Measurements from ENCODE around the gene ELP2.
A peak's percentile ranks its signal among the peaks of the same experiment; 100 is the strongest.
"Not testable (repeated sequence)": the region's sequence is repeated elsewhere in the genome, so short reads cannot be mapped to it uniquely, and the experiment has no call there.

Gene ELP2

DNA sequence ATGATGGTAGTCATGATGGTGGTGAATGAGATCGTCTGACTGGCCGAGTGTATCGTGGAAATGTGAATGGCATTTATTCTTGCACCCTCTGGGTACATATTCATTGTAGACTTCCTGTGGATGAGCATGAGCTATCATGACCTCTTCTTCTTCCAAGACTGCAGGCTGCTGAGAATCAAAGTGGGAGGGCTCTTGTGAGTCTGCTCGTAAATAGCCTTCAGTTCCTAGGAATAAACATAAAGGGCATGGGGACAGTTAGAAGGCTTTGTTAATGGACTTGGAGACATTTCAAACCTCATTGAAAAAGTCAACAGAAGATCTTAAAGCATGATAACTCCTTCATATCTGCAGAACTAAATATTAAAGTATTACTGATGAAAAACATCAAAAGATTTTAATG is 15.4 kb upstream of the ELP2 start:
- no peak for TF ChIP-seq TAF1 (IDR thresholded peaks at IDR 0.05; ENCODE audit: low read depth, low read length)
- TF ChIP-seq PAX5 (IDR thresholded peaks at IDR 0.05; ENCODE audit: insufficient read depth, low read length, severe bottlenecking): no peak
- TF ChIP-seq POU2F2 (IDR thresholded peaks at IDR 0.05; ENCODE audit: low read depth, low read length): no peak
- no peak for TF ChIP-seq SPI1 (IDR thresholded peaks at IDR 0.05; ENCODE audit: low read depth, low read length)
- no peak for TF ChIP-seq POLR2AphosphoS5 (IDR thresholded peaks at IDR 0.05; ENCODE audit: low read depth, low read length)
- no peak for TF ChIP-seq POLR2A (IDR thresholded peaks at IDR 0.05; ENCODE audit: low read depth, low read length)
- no peak for FAIRE-seq
- no peak for DNase-seq (ENCODE audit: insufficient read length, low spot score)

DNA sequence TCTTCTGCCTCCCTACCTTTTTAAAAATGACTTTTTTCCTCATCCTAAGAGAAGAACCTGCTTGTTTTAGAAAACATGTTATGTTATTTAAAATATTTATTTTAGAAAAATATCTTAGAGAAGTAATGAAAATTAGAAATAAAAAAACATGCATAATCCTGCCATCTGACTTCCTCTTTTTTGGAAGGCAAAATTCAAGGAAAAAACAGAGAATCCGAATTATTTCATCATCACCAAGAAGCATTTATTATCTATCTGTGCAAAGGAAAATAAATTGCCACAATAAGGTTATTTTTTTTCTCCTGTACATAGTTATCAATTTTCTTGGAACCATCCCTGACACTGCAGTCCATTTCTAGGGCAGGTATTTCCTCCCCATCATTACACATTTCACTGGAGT is 15.0 kb upstream of the ELP2 start:
- no peak for FAIRE-seq
- DNase-seq (ENCODE audit: insufficient read length, low spot score): no peak
- TF ChIP-seq POU2F2 (IDR thresholded peaks at IDR 0.05; ENCODE audit: low read depth, low read length): no peak
- no peak for TF ChIP-seq PAX5 (IDR thresholded peaks at IDR 0.05; ENCODE audit: insufficient read depth, low read length, severe bottlenecking)
- TF ChIP-seq POLR2AphosphoS5 (IDR thresholded peaks at IDR 0.05; ENCODE audit: low read depth, low read length): no peak
- no peak for TF ChIP-seq POLR2A (IDR thresholded peaks at IDR 0.05; ENCODE audit: low read depth, low read length)
- TF ChIP-seq SPI1 (IDR thresholded peaks at IDR 0.05; ENCODE audit: low read depth, low read length): no peak
- TF ChIP-seq TAF1 (IDR thresholded peaks at IDR 0.05; ENCODE audit: low read depth, low read length): no peak

GRCh38 chr18:36116771-36117170 is 12.9 kb upstream of the ELP2 start:
- FAIRE-seq: not testable (repeated sequence)

GRCh38 chr18:36120297-36120696 is 9.4 kb upstream of the ELP2 start:
- TF ChIP-seq PAX5 (IDR thresholded peaks at IDR 0.05; ENCODE audit: insufficient read depth, low read length, severe bottlenecking): no peak
- no peak for TF ChIP-seq POU2F2 (IDR thresholded peaks at IDR 0.05; ENCODE audit: low read depth, low read length)
- TF ChIP-seq SPI1 (IDR thresholded peaks at IDR 0.05; ENCODE audit: low read depth, low read length): no peak
- TF ChIP-seq POLR2A (IDR thresholded peaks at IDR 0.05; ENCODE audit: low read depth, low read length): no peak
- FAIRE-seq (no peak), DNase-seq (ENCODE audit: insufficient read length, low spot score) (no peak)

More at GRCh38 chr18:36116771-36117170, 12.9 kb upstream of the ELP2 start:
- DNase-seq (ENCODE audit: insufficient read length, low spot score): not testable (repeated sequence)

- no peak for TF ChIP-seq PAX5 (IDR thresholded peaks at IDR 0.05; ENCODE audit: insufficient read depth, low read length, severe bottlenecking)
- no peak for TF ChIP-seq POU2F2 (IDR thresholded peaks at IDR 0.05; ENCODE audit: low read depth, low read length)
- no peak for TF ChIP-seq TAF1 (IDR thresholded peaks at IDR 0.05; ENCODE audit: low read depth, low read length)
- no peak for TF ChIP-seq SPI1 (IDR thresholded peaks at IDR 0.05; ENCODE audit: low read depth, low read length)
- TF ChIP-seq POLR2AphosphoS5 (IDR thresholded peaks at IDR 0.05; ENCODE audit: low read depth, low read length): no peak
- TF ChIP-seq POLR2A (IDR thresholded peaks at IDR 0.05; ENCODE audit: low read depth, low read length): no peak
- FAIRE-seq: no peak
- no peak for DNase-seq (ENCODE audit: insufficient read length, low spot score)
Measured at GRCh38 chr18:36124841-36125240, 4.9 kb upstream of the ELP2 start.

DNA sequence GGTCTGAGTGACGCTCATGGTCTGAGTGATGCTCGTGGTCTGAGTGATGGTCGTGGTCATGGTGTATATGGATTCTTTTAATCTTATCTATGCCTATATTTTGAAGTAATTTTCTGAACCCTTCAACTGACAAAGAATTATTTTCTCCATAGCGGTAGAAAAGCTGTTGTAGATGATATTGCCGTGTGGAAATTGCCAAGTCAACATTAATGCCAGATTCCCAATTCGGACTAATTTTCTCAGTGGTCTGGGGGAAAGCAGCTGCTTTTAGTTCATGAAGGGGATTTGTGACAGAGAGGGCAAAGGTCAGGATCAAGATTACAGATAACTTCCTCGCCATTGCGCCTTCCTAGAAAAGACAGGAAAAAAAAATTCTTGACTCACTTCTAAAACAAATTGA is 3.0 kb upstream of the ELP2 start:
- no peak for FAIRE-seq
- no peak for DNase-seq (ENCODE audit: insufficient read length, low spot score)

GRCh38 chr18:36127836-36128529 is 1.7 kb upstream of the ELP2 start:
- FAIRE-seq (peak; percentile 23), DNase-seq (ENCODE audit: insufficient read length, low spot score) (no peak)
- TF ChIP-seq TAF1 (IDR thresholded peaks at IDR 0.05; ENCODE audit: low read depth, low read length) (no peak), POU2F2 (IDR thresholded peaks at IDR 0.05; ENCODE audit: low read depth, low read length) (no peak), SPI1 (IDR thresholded peaks at IDR 0.05; ENCODE audit: low read depth, low read length) (no peak), POLR2AphosphoS5 (IDR thresholded peaks at IDR 0.05; ENCODE audit: low read depth, low read length) (no peak), PAX5 (IDR thresholded peaks at IDR 0.05; ENCODE audit: insufficient read depth, low read length, severe bottlenecking) (no peak)

More for the DNA sequence above, 3.0 kb upstream of the ELP2 start:
- TF ChIP-seq TAF1 (IDR thresholded peaks at IDR 0.05; ENCODE audit: low read depth, low read length): no peak
- TF ChIP-seq PAX5 (IDR thresholded peaks at IDR 0.05; ENCODE audit: insufficient read depth, low read length, severe bottlenecking): no peak
- no peak for TF ChIP-seq POU2F2 (IDR thresholded peaks at IDR 0.05; ENCODE audit: low read depth, low read length)
- no peak for TF ChIP-seq POLR2A (IDR thresholded peaks at IDR 0.05; ENCODE audit: low read depth, low read length)
- no peak for TF ChIP-seq POLR2AphosphoS5 (IDR thresholded peaks at IDR 0.05; ENCODE audit: low read depth, low read length)
- TF ChIP-seq SPI1 (IDR thresholded peaks at IDR 0.05; ENCODE audit: low read depth, low read length): no peak

DNA sequence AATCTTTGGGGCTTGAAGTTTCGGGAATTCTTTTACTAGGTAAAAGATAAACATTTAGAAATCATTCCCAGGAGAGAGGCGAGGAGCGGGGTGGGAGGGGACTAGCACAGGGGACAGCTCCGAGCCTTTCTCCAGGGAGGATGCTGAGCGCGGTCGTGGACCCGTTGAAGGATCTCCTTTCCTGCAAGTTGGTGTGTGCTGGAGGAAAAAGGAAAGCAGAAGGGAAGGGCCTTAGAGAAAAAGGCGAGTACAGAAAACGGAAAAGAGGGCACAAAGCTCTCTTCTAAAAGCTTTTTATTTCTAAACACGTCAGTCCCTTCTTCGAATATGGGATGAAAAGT is 1.2 kb upstream of the ELP2 start:
- FAIRE-seq (no peak), DNase-seq (ENCODE audit: insufficient read length, low spot score) (no peak)
- TF ChIP-seq TAF1 (IDR thresholded peaks at IDR 0.05; ENCODE audit: low read depth, low read length) (no peak), SPI1 (IDR thresholded peaks at IDR 0.05; ENCODE audit: low read depth, low read length) (no peak), POLR2AphosphoS5 (IDR thresholded peaks at IDR 0.05; ENCODE audit: low read depth, low read length) (no peak), POU2F2 (IDR thresholded peaks at IDR 0.05; ENCODE audit: low read depth, low read length) (no peak), PAX5 (IDR thresholded peaks at IDR 0.05; ENCODE audit: insufficient read depth, low read length, severe bottlenecking) (no peak), POLR2A (IDR thresholded peaks at IDR 0.05; ENCODE audit: low read depth, low read length) (no peak)

DNA sequence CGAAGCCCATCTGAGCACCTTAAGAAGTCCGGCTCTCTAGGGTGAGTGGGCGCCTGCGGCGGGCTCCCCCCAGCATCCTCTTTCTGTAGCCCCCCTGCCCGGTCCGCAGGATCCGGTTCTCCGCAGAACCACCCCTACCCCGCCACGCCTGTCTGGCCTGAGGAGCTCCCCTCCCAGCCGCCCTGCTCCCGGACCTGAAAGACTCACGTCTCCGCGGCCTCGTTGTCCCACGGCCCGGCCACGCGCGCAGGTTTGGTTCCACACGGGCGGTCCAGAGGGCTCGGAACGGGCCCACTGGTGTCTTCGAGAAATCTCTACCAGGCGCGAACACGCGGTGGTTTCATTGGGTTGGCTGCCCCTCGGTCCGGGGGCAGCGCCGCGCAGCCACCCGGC is 796 bp upstream of the ELP2 start:
- peak; percentile 14 for DNase-seq (ENCODE audit: insufficient read length, low spot score)
- TF ChIP-seq POLR2AphosphoS5 (IDR thresholded peaks at IDR 0.05; ENCODE audit: low read depth, low read length) (no peak), PAX5 (IDR thresholded peaks at IDR 0.05; ENCODE audit: insufficient read depth, low read length, severe bottlenecking) (no peak), TAF1 (IDR thresholded peaks at IDR 0.05; ENCODE audit: low read depth, low read length) (no peak), POU2F2 (IDR thresholded peaks at IDR 0.05; ENCODE audit: low read depth, low read length) (no peak), SPI1 (IDR thresholded peaks at IDR 0.05; ENCODE audit: low read depth, low read length) (no peak), POLR2A (IDR thresholded peaks at IDR 0.05; ENCODE audit: low read depth, low read length) (no peak)
- FAIRE-seq: no peak

- DNase-seq (ENCODE audit: insufficient read length, low spot score): no peak
- TF ChIP-seq POLR2A (IDR thresholded peaks at IDR 0.05; ENCODE audit: low read depth, low read length) (no peak), POLR2AphosphoS5 (IDR thresholded peaks at IDR 0.05; ENCODE audit: low read depth, low read length) (no peak), PAX5 (IDR thresholded peaks at IDR 0.05; ENCODE audit: insufficient read depth, low read length, severe bottlenecking) (no peak), POU2F2 (IDR thresholded peaks at IDR 0.05; ENCODE audit: low read depth, low read length) (no peak), TAF1 (IDR thresholded peaks at IDR 0.05; ENCODE audit: low read depth, low read length) (no peak), SPI1 (IDR thresholded peaks at IDR 0.05; ENCODE audit: low read depth, low read length) (no peak)
- no peak for FAIRE-seq
Measured at GRCh38 chr18:36130039-36130831, 536 bp downstream of the ELP2 start.

Measured in GM12891 (cell line).